Aorta (tissue), 5 donors: Measurements from ENCODE around the gene LDLRAD2. TPM values are rescaled to one million over a fixed set of nuclear protein-coding genes. Genes with fewer than 3 reads are reported as not detected.

Experiments used
- ATAC-seq: fragments of 200-7000 bp; cut with Tn5 transposase; one replicate; pipeline ENCODE4 v1.9.1; 2022; ENCODE audit warnings: moderate library complexity; ENCODE audit not compliant: low FRiP score
- DNase-seq, 2 donors: peaks; one replicate each; pipeline ENCODE4 v3.0.0-alpha.2; 2020
- H3K27ac ChIP-seq, 2 donors: one replicate each; pipeline ENCODE4 v1.5.1; 2013; ENCODE audit warnings: low read length in 2 of 2, mild to moderate bottlenecking in 2 of 2, moderate library complexity in 2 of 2, control low read depth in 1 of 2, inconsistent platforms in 1 of 2, low read depth in 1 of 2
- H3K27me3 ChIP-seq, 2 donors: one replicate each; pipeline ENCODE4 v1.6.1; 2013; ENCODE audit warnings: control low read depth in 1 of 2, low read length in 1 of 2, mild to moderate bottlenecking in 1 of 2, moderate library complexity in 1 of 2; ENCODE audit not compliant: insufficient read depth in 2 of 2, control insufficient read depth in 1 of 2
- H3K36me3 ChIP-seq, 2 donors: one replicate each; pipeline ENCODE4 v1.6.1; 2013; ENCODE audit warnings: control low read depth in 1 of 2, low read length in 1 of 2, mild to moderate bottlenecking in 1 of 2; ENCODE audit not compliant: insufficient read depth in 2 of 2, control insufficient read depth in 1 of 2
- H3K4me1 ChIP-seq, 2 donors: one replicate each; pipeline ENCODE4 v1.6.1; 2013; ENCODE audit warnings: low read length in 2 of 2, control low read depth in 1 of 2, mild to moderate bottlenecking in 1 of 2, moderate library complexity in 1 of 2; ENCODE audit not compliant: insufficient read depth in 2 of 2, control insufficient read depth in 1 of 2
- H3K4me3 ChIP-seq, 2 donors: one replicate each; pipeline ENCODE4 v1.5.1; 2013; ENCODE audit warnings: low read length in 2 of 2, control low read depth in 1 of 2, mild to moderate bottlenecking in 1 of 2
- H3K9me3 ChIP-seq: one replicate; pipeline ENCODE4 v1.6.1; 2013; ENCODE audit warnings: mild to moderate bottlenecking, low read length; ENCODE audit not compliant: control insufficient read depth
- WGBS, 2 donors: extraction: QIAGEN DNeasy Blood & Tissue Kit; methylation state at CpG; one replicate each; pipeline ENCODE4 v1.1.7; 2013; 5-methylcytosine and 5-hydroxymethylcytosine counted together
- intact Hi-C, 2 donors: fragments of 100-400 bp; cut with DNase I; formaldehyde crosslinking; loops; one replicate each; pipeline versions ENCODE4 v1.14.2 to v1.15.0; 2022
- polyA plus RNA-seq, 2 donors: library from polyadenylated mRNA; stranded (reverse); fragments of 200-250 nt; gene quantifications; one replicate each; pipeline ENCODE4 v1.2.3, GENCODE V29; 2013
- total RNA-seq, 2 donors: library from RNA; stranded (reverse); fragmentation: NEBNext Ultra II Directional; extraction: Animal tissue kit (Norgen Biotek cat#: 25700); gene quantifications; one replicate each; pipeline ENCODE4 v1.2.1, GENCODE V29; 2021
- donor health status: healthy with polysubstance abuse.
- donor health status: Bipolar disorder and iron deficiency.
- donor health status: DM: no; HTN: no; CAD: no.
- donor health status: DM: no; HTN: no; CAD: no.
- donor health status: DM: yes; HTN: yes; CAD: no.

Gene LDLRAD2
- total and polyA plus RNA-seq, 4 donors = 0.15 to 9.0 (median 1.1) TPM

- intact Hi-C loops = no loop called here
- no peak for DNase-seq
- no peak for ATAC-seq
- 73 to 78% methylated on average over 8 of the region's 8 CpGs for WGBS, 2 donors
- H3K27me3 ChIP-seq = no peaks in the 10 kb centered on the region
- no peaks in the 10 kb centered on the region for H3K9me3 ChIP-seq
- H3K4me3 ChIP-seq = no peak overlapping the region
- H3K27ac ChIP-seq = no peak overlapping the region
- no peaks in the 10 kb centered on the region for H3K4me1 ChIP-seq
- H3K36me3 ChIP-seq = peaks cover 0 to 2% of the 10 kb centered on the region in 2 donors
Observed at GRCh38 chr1:21816602-21817302, 4.7 kb downstream of the LDLRAD2 start.

- intact Hi-C loops = no loop called here
- H3K9me3 ChIP-seq = no peaks in the 10 kb centered on the region
- DNase-seq = no peak
- WGBS, 2 donors = 39 to 40% methylated on average over 7 to 10 of the region's 10 CpGs
- no peak overlapping the region for H3K4me3 ChIP-seq
- H3K4me1 ChIP-seq = no peaks in the 10 kb centered on the region
- H3K36me3 ChIP-seq = peaks cover 0 to 2% of the 10 kb centered on the region in 2 donors
- no peak overlapping the region for H3K27ac ChIP-seq
- no peaks in the 10 kb centered on the region for H3K27me3 ChIP-seq
- ATAC-seq = no peak
Observed at GRCh38 chr1:21818656-21819055, 6.6 kb downstream of the LDLRAD2 start.

- H3K27ac ChIP-seq = no peak overlapping the region
- peaks cover 0 to 5% of the 10 kb centered on the region in 2 donors for H3K36me3 ChIP-seq
- ATAC-seq (no peak), DNase-seq (no peak)
- 94 to 95% methylated on average over 9 of the region's 9 CpGs for WGBS, 2 donors
- intact Hi-C loops = no loop called here
- H3K9me3 ChIP-seq = no peaks in the 10 kb centered on the region
- H3K27me3 ChIP-seq = no peaks in the 10 kb centered on the region
- H3K4me1 ChIP-seq = no peaks in the 10 kb centered on the region
- no peak overlapping the region for H3K4me3 ChIP-seq
Observed at GRCh38 chr1:21820597-21821232, 8.7 kb downstream of the LDLRAD2 start.

GRCh38 chr1:21821385-21822019 lies 9.4 kb downstream of the LDLRAD2 start:
- Histone ChIP-seq H3K36me3 (peaks cover 0 to 5% of the 10 kb centered on the region in 2 donors), H3K4me1 (no peaks in the 10 kb centered on the region), H3K9me3 (no peaks in the 10 kb centered on the region), H3K27me3 (no peaks in the 10 kb centered on the region), H3K27ac (no peak overlapping the region), H3K4me3 (no peak overlapping the region)
- intact Hi-C loops = no loop called here
- 88 to 91% methylated on average over 11 of the region's 11 CpGs for WGBS, 2 donors
- DNase-seq (no peak), ATAC-seq (no peak)

GRCh38 chr1:21822349-21822748 lies 10.3 kb downstream of the LDLRAD2 start:
- H3K4me3 ChIP-seq = no peak overlapping the region
- intact Hi-C loops = no loop called here
- peaks cover 0 to 5% of the 10 kb centered on the region in 2 donors for H3K36me3 ChIP-seq

GRCh38 chr1:21823206-21823979 lies 11.3 kb downstream of the LDLRAD2 start:
- Histone ChIP-seq H3K4me3 (no peak overlapping the region), H3K27ac (no peak overlapping the region), H3K27me3 (no peaks in the 10 kb centered on the region), H3K36me3 (peaks cover 0 to 8% of the 10 kb centered on the region in 2 donors), H3K4me1 (no peaks in the 10 kb centered on the region), H3K9me3 (no peaks in the 10 kb centered on the region)
- peak in 1 of 2 donors; percentile 63 for DNase-seq
- no peak for ATAC-seq
- intact Hi-C loops = no loop called here
- 88 to 89% methylated on average over 43 to 44 of the region's 44 CpGs for WGBS, 2 donors

More at GRCh38 chr1:21822349-21822748, 10.3 kb downstream of the LDLRAD2 start:
- Histone ChIP-seq H3K4me1 (no peaks in the 10 kb centered on the region), H3K27ac (no peak overlapping the region), H3K27me3 (no peaks in the 10 kb centered on the region), H3K9me3 (no peaks in the 10 kb centered on the region)
- DNase-seq (no peak), ATAC-seq (peak; percentile 42)
- WGBS, 2 donors = 40 to 53% methylated on average over 9 of the region's 9 CpGs

- no peak overlapping the region for H3K4me3 ChIP-seq
- WGBS, 2 donors = 86 to 89% methylated on average over 19 to 22 of the region's 22 CpGs
- no peaks in the 10 kb centered on the region for H3K27me3 ChIP-seq
- H3K9me3 ChIP-seq = no peaks in the 10 kb centered on the region
- H3K36me3 ChIP-seq = peaks cover 0 to 8% of the 10 kb centered on the region in 2 donors
- DNase-seq (peak in 1 of 2 donors; percentile 63), ATAC-seq (no peak)
- intact Hi-C loops = no loop called here
- H3K27ac ChIP-seq = no peak overlapping the region
- no peaks in the 10 kb centered on the region for H3K4me1 ChIP-seq
Observed at GRCh38 chr1:21823980-21824702, 12.1 kb downstream of the LDLRAD2 start.

GRCh38 chr1:21824926-21825325 lies 12.9 kb downstream of the LDLRAD2 start:
- Histone ChIP-seq H3K27ac (no peak overlapping the region), H3K4me3 (no peak overlapping the region), H3K27me3 (no peaks in the 10 kb centered on the region), H3K9me3 (no peaks in the 10 kb centered on the region), H3K36me3 (peaks cover 0 to 14% of the 10 kb centered on the region in 2 donors), H3K4me1 (no peaks in the 10 kb centered on the region)
- 88 to 94% methylated on average over 2 of the region's 2 CpGs for WGBS, 2 donors
- DNase-seq (no peak), ATAC-seq (no peak)
- intact Hi-C loops = no loop called here
